ENCODE data around the gene RNF6. TPM values are rescaled to one million over a fixed set of nuclear protein-coding genes. Genes with fewer than 3 reads are reported as not detected.
A peak's percentile ranks its signal among the peaks of the same experiment; 100 is the strongest.

RNF6 gene
- polyA plus RNA-seq, 3 donors: 8.9 to 20.3 (median 15.0) TPM

- H3K4me1 ChIP-seq (ENCODE audit: control insufficient read depth in 1 of 2, insufficient read depth in 2 of 2, low read length in 2 of 2): peaks cover 18 to 20% of the 10 kb centered on the region in 2 donors
- Mint-ChIP-seq H3K4me3 (peak overlapping the region; percentile 91 to 96), H3K27me3 (ENCODE audit: low read depth in 3 of 3) (peaks cover 0 to 5% (median 0%) of the 10 kb centered on the region in 3 donors), H3K27ac (peak overlapping the region; percentile 88 to 96 (median 95)), H3K4me1 (peaks cover 28% of the 10 kb centered on the region), H3K9me3 (peaks cover 0 to 2% (median 0%) of the 10 kb centered on the region in 7 donors), H3K36me3 (peaks cover 0 to 5% of the 10 kb centered on the region in 2 donors)
- TF ChIP-seq CTCF (IDR thresholded peaks at IDR 0.05): peak; percentile 38
- H3K36me3 ChIP-seq (replicated peaks in 1 of 2; ENCODE audit: control insufficient read depth in 1 of 2, insufficient read depth in 2 of 2, low read length in 2 of 2): no peaks in the 10 kb centered on the region
- H3K4me3 ChIP-seq (replicated peaks in 1 of 3; ENCODE audit: low read depth in 2 of 3, low read length in 3 of 3): peak overlapping the region; percentile 42 to 86 (median 58)
- DNase-seq: peak; percentile 73 to 87 (median 83)
- H3K27me3 ChIP-seq (ENCODE audit: control insufficient read depth in 2 of 2, insufficient read depth in 2 of 2, low read length in 2 of 2): no peaks in the 10 kb centered on the region
- peak overlapping the region; percentile 89 for H3K4me2 ChIP-seq (replicated peaks; ENCODE audit: extremely low read depth, low read length, poor library complexity, severe bottlenecking)
- H2AFZ ChIP-seq (ENCODE audit: insufficient read depth, low read depth, low read length, poor library complexity, severe bottlenecking): peak overlapping the region; percentile 85
- no peaks in the 10 kb centered on the region for H4K20me1 ChIP-seq (ENCODE audit: insufficient read depth, low read length)
- H3K9me3 ChIP-seq (replicated peaks in 1 of 2; ENCODE audit: control insufficient read depth in 1 of 2, insufficient read depth in 1 of 2, low read length in 2 of 2): no peaks in the 10 kb centered on the region
- 0% methylated on average over 69 of the region's 76 CpGs for WGBS (ENCODE audit: insufficient coverage)
- intact Hi-C loops (cut with micrococcal nuclease): loop anchor here (5.0 to 10.0 kb wide), 4 partner anchors 36 to 509 kb away; partner anchors contain the start of genes CDK8 (in 2 of the 2) and RNF6 (in 1 of the 2)
- peak overlapping the region; percentile 78 for H3K9ac ChIP-seq (ENCODE audit: insufficient read depth, low read length, poor library complexity, severe bottlenecking)
- H3K79me2 ChIP-seq (ENCODE audit: insufficient read depth, low read length): no peaks in the 10 kb centered on the region
- H3K27ac ChIP-seq (ENCODE audit: low read depth in 1 of 2, low read length in 2 of 2): peak overlapping the region; percentile 79 to 90
Measured at GRCh38 chr13:26186118-26186870, 35.8 kb downstream of the RNF6 start.

- Histone ChIP-seq H4K20me1 (ENCODE audit: insufficient read depth, low read length) (no peaks in the 10 kb centered on the region), H3K36me3 (replicated peaks in 1 of 2; ENCODE audit: control insufficient read depth in 1 of 2, insufficient read depth in 2 of 2, low read length in 2 of 2) (no peaks in the 10 kb centered on the region), H3K27ac (ENCODE audit: low read depth in 1 of 2, low read length in 2 of 2) (peak overlapping the region; percentile 79 to 90), H3K27me3 (ENCODE audit: control insufficient read depth in 2 of 2, insufficient read depth in 2 of 2, low read length in 2 of 2) (no peaks in the 10 kb centered on the region), H3K4me2 (replicated peaks; ENCODE audit: extremely low read depth, low read length, poor library complexity, severe bottlenecking) (peak overlapping the region; percentile 89), H3K9ac (ENCODE audit: insufficient read depth, low read length, poor library complexity, severe bottlenecking) (peak overlapping the region; percentile 78), H3K79me2 (ENCODE audit: insufficient read depth, low read length) (no peaks in the 10 kb centered on the region), H3K9me3 (replicated peaks in 1 of 2; ENCODE audit: control insufficient read depth in 1 of 2, insufficient read depth in 1 of 2, low read length in 2 of 2) (no peaks in the 10 kb centered on the region), H3K4me3 (replicated peaks in 1 of 3; ENCODE audit: low read depth in 2 of 3, low read length in 3 of 3) (peak overlapping the region; percentile 42 to 86 (median 58)), H3K4me1 (ENCODE audit: control insufficient read depth in 1 of 2, insufficient read depth in 2 of 2, low read length in 2 of 2) (peaks cover 18 to 20% of the 10 kb centered on the region in 2 donors), H2AFZ (ENCODE audit: insufficient read depth, low read depth, low read length, poor library complexity, severe bottlenecking) (peak overlapping the region; percentile 85)
- peaks cover 28% of the 10 kb centered on the region for H3K4me1 Mint-ChIP-seq
- H3K4me3 Mint-ChIP-seq: peak overlapping the region; percentile 91 to 96
- WGBS (ENCODE audit: insufficient coverage): 4% methylated on average over 3 of the region's 8 CpGs
- peak overlapping the region; percentile 88 to 96 (median 95) for H3K27ac Mint-ChIP-seq
- H3K9me3 Mint-ChIP-seq: peaks cover 0 to 2% (median 0%) of the 10 kb centered on the region in 7 donors
- intact Hi-C loops (cut with micrococcal nuclease): loop anchor here (5.0 to 10.0 kb wide), 4 partner anchors 37 to 509 kb away; partner anchors contain the start of genes CDK8 (in 2 of the 2) and RNF6 (in 1 of the 2)
- no peak for TF ChIP-seq CTCF (IDR thresholded peaks at IDR 0.05)
- peaks cover 0 to 5% (median 0%) of the 10 kb centered on the region in 3 donors for H3K27me3 Mint-ChIP-seq (ENCODE audit: low read depth in 3 of 3)
- DNase-seq: no peak
- peaks cover 0 to 5% of the 10 kb centered on the region in 2 donors for H3K36me3 Mint-ChIP-seq
Measured at GRCh38 chr13:26185720-26186117, 36.4 kb downstream of the RNF6 start.
